Stromal cell of bone marrow (primary cell): ENCODE measurements around the gene RFC1.
A peak's percentile ranks its signal among the peaks of the same experiment; 100 is the strongest.
"Not testable (repeated sequence)": the region's sequence is repeated elsewhere in the genome, so short reads cannot be mapped to it uniquely, and the experiment has no call there.

Experiments used
- DNase-seq: peaks from one replicate; pipeline ENCODE4 v3.0.0-alpha.2; 2012; ENCODE audit warnings: low read depth

Gene RFC1

DNA sequence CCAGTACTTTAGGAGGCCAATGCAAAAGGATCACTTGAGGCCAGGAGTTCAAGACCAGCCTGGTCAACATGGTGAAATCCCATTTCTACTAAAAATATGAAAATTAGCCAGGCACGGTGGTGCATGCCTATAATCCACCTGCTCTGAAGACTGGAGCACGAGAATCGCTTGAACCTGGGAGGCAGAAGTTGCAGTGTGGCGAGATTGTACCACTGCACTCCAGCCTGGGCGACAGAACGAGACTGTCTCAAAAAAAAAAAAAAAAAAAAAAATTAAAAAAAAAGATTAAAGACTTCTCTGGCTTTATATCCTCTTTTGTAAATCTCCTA is 13.0 kb downstream of the RFC1 start:
- DNase-seq: not testable (repeated sequence)

DNA sequence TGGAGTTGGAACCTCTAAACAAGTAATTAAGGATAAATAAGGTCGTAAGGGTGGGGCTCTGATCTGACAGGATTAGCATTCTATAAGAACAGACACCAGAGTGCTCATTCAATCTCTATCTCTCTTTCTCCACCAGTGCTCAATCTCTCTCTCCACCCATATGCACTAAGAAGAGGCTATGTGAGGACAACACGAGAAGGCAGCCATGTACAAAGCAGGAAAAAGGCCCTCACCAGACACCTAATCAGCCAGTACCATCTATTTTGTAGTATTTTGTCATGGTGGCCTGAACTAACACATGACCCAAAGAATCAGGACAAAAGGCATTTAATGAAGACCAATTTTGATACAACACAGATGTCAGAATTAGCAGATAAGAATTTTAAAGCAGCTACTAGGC is 16.8 kb downstream of the RFC1 start:
- no peak for DNase-seq

DNA sequence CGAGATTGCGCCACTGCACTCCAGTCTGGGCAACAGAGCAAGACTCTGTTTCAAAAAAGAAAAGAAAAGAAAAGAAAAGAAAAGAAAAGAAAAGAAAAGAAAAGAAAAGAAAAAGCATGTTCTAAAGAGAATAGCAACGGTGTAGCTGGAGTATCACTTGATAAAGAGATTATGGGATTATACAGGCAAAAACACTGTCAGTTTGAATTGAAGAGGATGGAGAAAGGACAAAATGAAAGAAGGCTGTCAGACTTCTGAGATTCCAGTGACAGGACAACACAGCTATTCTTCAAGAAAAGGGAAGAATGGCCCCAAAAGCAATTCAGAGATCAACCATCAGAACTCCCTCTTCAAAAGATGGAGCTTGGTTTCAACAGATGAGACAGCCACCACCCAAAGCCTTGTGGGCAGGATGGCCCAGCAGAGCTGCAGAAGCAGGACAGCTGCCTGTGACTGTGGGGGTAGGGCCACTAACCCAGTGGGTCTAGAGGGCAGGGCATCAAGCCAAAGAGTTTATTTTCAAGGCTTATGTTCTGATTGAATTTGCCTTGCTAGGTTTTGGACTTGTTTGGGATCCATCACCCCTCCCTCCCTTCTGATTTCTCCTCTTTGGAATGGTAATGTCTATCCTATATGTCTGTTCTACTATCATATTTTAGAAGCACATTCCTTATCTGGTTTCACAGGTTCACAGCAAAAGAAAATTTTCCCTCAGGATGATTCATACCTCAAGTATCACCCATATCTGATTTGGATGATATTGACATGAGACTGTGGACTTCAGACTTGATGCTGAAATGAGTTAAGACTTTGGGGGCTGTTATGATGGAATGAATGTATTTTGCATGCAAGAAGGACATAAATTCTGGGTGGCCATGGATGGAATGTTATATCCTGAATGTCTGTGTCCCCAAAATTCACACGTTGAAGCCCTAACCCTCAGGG is 17.5 kb downstream of the RFC1 start:
- DNase-seq: no peak

DNA sequence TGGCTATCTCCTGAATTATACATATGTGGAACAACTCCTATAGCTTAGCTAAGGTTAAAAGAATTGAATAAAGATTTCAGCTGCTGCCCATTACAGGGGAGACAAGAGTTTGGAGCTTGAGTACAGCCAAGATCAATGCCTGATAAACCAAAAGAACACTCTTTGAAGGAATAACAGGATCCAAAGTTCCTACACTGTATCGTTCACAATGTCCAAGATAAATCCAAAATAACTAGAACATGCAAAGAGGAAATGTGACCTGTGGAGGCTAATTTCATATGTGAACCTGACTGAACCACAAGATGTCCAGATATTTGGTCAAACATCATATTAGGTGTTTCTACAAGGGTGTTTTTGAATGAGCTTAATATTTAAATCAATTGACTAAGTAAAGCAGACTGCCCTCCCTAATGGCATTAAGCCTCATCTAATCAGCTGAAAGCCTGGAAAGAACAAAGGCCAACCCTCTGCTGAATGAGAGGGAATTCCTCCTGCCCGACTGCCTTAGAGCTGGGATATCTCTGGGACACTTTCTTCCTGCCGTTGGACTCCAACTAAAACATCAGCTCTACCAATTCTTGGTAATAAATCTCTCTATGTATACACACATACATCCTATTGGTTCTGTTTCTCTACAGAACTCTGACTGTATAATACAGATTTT is 19.2 kb downstream of the RFC1 start:
- DNase-seq: no peak

DNA sequence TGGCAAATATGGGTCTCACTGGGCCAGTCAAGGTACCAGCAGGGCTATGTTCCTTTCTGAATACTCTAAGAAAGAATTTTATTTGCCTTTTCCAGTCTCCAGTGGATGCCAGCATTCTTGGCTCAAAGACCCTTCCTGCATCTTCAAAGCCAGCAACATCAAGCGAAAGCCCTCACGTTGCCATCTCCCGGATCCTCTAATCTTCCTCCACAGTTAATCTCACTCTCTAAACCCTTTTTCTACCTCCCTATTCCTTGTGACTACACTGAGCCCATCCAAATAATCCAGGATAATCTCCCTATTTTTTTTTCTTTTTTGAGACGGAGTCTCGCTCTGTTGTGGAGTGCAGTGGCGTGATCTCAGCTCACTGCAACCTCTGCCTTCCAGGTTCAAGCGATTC is 23.4 kb downstream of the RFC1 start:
- DNase-seq: no peak

DNA sequence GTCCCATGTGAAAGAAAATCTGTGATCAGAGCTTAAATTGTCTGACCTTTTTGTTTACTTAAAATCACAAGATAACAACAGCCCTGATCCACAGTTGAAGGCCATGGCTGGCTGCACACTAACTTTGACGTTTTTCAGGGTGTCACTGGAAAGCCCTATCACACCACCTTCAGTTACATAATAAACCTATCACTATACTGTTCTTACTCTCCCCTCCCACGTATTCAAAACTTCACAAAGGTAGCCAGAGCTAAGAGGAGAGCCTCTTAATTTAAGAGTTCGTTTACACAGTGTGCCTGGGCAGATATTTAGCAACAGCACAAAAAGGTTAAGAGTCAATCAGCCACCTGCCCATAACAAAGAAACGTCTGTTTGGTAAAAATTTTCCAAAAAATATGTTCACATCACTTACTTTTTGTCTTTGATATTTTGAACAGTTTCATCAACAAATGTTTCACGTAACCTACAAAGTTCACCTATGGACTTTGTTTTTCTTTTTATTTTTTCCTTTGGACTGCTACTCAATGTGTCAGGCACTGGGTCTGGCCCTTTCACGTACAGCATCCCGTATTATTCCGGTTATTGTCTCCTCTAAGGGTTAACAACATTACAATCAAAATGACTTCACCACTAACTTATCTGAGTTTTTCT is 25.0 kb downstream of the RFC1 start:
- DNase-seq: no peak

DNA sequence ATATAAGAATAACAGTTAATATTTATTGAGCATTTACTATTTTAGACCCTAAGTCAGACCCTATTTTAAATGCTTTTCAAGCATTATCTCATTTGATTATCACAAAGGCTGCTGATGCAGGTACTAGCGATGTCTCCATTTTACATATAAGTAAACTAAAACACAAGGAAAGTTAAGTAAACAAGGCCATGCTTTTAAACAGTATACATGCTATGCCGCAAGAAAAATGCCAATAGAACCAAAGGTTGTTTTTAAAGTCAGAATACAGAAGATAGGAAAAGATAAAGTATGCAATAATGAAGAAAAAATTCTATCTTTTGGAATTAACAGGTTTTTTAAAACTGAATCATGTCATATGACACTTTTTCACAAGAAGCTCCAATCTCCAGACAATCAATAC is 26.2 kb downstream of the RFC1 start:
- no peak for DNase-seq

DNA sequence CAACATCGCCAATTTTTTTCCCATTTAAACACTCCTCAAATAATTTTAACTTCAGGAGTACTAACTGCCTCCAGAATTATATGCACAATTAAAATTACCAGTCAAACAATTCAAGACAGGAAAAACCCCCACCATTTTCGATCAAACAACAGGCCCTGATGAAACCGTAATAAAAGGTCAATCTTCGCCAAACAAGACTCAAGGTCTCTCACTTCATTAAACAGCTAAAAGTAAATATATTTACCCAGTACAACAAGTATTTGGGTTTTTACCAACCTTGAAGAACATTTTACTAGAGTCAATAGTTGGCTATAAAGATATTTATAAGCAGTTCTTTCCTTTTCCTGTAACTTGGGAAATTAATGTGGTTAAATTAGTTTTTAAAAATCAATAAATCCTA is 28.3 kb downstream of the RFC1 start:
- no peak for DNase-seq

DNA sequence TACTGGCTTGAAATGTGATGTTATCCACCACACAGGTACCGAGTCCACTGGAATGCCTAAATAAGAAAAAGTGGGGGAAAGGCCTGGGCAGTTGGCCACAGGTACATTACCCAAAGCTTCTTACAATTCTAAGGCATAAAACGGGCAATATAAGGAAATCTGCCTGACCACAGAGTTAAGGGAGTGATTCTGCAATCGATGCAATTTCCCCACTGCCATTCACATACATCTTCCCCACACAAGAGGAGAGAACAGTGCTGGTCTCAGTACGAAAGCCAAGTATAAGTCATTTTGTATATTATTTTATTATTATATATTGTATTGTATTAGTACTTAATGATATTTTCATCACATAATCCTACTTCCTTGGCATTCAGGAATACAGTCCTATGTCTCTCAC is 30.6 kb downstream of the RFC1 start:
- DNase-seq: no peak

DNA sequence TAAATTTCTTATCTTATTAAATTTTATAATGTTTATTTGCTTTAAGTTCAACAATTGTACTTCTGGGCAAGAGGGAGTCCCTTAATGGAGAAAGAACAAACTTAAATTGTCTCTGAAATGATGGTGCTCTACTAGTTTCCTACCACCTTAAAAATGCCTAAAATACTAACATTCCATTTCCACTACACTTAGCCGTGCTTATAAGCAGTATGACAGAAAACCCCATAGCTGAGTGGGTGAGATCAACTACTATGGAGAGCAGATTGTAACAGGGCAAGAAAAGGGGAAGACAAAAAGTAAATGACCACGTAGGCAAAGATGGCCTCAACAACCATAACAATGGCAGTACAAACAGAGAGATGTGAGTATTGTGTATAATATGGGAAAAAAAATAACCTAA is 35.0 kb downstream of the RFC1 start:
- DNase-seq: no peak

DNA sequence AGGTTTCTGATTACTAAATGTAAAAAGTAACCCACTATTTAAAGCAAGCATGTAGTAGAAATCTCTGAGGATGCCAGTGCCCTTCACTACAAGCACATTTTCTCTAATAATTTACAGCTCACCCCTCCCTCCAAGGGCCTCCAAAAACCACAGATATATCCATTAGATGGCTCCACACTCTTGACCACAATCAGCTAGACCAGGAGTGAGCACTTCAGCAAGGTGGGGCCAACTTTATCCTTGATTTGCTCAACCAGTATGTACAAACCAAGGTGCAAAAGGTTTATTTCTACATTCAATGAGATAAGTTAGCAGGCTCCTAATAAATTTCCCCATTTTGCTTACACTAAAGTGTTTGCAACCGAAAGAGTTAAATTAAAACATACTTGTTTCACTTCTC is 35.8 kb downstream of the RFC1 start:
- no peak for DNase-seq

DNA sequence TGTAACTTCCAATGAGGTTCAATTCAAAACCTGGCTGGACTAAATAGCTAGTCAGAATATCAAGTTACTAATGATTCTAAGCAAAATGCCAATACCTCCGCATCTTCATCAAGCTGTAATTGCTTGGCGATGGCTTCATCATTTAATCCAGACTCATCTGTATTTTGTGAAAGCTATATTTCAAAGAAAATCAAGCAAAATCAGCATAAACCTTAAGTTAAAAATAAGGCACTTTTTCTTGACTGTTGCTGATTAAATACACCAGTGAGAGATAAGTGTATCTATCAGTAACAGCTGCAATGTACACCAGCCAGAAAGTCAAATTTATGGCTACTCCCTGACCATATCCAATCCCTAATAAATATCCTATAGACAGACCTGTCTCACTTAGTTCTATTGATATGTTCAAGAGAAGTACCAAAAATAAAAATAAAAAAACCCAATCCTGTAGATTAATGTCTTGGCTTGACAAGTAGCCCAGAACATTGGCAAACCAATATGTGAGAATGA is 39.6 kb downstream of the RFC1 start:
- no peak for DNase-seq

DNA sequence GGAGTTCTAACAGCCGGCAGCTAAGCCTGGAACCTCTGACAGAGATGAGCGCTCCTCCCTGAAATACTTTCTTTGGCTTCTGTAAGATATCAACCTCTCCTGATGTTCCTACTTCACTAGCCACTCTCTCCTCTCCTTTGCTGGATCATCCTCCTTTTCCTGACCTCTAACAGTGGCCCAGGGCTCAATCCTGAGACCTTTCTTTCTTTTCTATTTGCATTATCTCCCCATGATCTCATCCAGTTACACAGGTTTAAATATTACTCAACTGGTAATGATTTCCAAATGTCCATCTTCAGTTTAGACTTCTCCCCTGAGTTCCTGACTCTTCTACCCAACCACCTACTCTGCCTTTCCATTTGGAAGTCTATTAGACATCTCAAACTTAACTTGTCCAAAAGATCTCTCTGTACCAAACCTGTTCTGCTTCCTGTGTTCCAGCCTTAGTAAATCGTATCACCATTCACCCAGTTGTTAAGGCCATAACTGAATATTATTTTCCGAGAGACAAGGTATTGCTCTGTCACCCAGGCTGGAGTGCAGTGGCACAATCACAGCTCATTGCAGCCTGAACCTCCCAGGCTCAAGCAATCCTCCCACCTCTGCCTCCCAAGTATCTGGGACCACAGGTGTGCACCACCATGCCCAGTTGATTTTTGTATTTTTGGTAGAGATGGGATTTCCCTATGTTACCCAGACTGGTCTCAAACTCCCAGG is 41.1 kb downstream of the RFC1 start:
- DNase-seq: no peak

DNA sequence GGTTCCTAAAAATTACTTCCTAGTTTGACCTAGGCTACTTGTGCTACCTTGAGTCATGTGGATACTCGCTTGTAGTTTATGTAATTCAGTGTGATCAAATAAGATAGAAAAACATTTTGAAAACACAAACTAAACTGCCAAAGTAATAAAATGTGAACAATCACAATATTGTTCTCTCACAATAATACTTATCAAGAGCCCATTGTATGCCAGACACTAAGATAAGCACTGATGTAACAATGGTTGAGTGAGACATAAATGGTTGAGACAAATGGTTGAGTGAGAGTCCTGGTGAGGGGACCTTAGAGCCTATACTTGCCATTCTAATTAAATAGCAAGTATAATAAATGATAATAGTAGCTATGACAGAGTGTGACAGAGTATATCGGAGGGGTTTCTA is 41.7 kb downstream of the RFC1 start:
- DNase-seq: no peak

DNA sequence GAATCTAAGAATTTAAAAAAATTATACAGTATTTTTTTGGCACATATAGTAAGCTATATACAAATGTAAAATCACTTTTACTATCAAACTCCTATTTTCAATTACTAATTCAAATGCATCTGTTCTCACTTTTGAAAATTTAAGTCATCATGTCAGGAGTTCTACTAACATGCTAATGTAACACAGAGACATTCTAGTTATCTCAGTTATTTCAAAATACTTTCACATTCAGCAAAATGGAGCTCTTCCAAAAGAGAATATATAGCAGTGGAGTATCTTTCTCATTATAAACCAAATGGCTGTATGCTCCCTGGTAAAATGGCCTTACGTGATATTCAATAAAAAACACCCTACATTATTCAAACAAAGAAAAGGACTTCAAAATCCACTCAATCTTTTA is 42.3 kb downstream of the RFC1 start:
- no peak for DNase-seq

DNA sequence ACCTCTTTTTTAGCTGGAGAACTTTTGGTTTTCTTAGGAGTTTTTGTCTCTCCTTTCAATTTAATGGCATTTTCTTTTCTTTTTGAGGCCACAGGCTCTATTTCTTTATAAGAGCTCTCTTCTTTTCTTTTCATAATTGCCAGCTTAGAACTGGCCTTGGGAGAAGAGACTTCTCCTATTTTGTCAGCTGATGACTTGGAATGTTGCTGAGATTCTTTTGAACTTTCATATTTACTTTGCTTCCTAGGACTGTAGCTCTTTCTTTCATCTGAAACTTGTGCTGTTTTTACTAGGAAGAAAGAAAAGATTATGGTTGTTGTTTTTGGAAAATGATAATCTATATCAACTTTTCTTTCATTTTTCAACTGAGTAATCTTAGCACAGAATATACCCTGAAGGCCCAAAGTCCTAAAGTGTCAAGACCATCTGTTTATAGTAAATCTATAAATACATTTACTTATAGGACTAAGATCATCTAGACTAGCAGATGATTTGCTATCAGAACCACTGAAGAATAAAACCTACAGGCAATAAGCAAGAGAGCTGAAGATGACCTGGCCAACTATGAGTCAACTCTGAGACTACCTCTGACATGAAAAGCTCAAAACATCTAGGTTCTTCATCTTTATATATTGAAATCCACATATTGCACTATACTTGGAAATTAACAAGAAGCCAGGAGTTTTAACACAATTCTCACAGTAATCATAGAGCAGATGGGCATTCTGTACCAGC is 45.6 kb downstream of the RFC1 start:
- DNase-seq: peak; percentile 8

DNA sequence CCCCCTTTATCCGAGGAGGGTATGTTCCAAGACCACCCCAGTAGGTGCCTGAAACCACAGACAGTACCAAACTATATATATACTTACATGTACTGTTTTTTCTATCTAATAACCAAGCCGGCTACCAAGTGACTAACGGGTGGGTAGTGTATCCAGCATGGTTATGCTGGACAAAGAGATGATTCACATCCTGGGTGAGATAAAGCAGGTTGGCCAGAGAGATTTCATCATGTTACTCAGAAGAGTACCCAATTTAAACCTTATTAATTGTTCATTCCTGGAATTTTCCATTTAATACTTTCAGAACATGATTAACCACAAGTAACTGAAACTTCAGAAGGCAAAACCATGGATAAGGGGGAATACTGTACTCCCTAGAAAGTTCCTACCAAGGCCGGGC is 46.5 kb downstream of the RFC1 start:
- peak; percentile 44 for DNase-seq

DNA sequence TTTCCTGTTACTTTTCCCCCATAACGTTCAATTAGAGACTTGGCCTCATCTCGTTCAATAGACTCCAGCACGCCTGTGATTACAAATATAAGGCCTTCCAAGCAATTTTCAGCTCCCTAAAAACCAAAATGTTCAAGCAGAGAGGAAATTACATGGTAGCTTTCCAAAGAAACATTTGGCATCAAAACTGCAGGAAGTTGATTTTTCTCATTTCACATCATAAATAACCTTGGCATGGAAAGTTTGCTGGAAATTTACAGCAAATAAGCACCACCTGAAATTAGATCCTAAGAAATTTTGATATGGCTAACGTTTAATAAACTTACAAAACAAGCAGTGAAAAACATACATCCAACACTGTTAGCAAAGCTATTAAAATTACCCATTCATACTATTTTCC is 53.3 kb downstream of the RFC1 start:
- no peak for DNase-seq

DNA sequence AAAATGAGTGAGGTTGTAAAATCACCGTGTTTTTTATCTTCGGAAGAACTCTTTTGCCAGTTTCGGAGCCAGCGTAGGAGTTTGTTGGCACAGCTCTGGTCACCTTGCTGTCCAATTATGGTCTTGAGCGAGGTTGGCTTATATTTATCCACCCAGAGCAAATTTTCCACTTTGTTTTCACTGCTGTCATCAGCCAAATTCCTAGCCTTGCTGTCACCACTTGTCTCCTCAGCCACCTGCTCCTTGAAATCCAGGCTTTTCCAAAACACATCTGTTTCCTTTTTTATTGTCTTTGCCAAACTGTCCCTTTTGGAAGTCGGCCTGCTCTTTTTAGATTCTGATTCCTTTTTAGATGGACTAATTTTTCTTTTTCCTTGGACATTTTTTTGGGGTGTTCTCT is 57.6 kb downstream of the RFC1 start:
- DNase-seq: no peak

DNA sequence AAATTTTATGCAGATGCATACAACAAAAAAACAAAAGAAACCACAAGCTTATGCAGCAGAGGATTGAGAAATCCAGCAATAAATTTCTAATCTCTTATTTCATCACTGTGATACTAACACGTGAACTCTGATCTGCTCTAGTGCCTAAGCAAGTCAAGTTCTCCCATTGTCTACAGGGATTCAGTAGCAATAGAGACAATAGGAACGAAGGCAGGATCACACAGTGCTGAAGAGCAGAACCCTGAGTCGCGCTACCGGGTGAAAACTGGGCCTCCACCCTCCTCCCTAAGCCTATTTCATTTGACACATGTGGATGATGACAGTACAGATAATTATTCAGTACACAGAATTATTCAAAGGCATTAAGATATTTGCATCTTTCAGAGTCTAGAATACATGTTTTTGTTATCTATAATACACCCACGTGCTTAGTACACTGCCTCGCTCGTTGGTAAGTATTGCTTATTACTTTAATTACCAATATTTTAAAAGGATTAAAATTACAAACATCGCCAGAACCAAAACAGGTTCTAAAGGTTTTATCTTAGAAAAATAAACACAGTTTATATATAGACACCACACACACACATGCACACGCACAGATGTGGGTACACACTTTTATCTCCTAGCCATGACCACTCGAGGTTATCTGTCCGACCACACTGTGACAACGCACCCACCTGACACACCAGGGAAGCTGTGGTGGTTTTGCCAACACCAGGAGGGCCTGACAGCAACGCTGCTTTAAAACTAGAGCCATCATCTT is 60.1 kb downstream of the RFC1 start:
- DNase-seq: no peak

DNA sequence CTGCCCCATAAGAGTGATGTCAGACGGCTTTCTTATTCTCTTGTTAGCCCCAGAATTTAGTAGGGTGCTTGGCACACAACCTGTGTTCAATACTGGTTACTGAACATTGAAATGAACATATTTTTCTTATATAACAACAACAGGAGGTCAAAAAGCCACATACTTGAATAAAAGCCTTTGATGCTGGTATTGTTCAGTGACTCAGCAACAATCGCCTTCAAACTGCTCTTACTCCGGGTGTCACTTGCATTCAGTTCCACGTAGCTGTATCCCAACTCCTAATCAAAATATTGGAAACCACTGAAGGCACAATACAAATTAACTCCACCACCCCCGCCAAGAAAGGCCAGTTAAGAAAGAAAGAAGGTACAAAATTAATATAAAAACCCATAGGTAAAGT is 61.5 kb downstream of the RFC1 start:
- DNase-seq: no peak
